ENCODE results near the gene UMODL1.

UMODL1 gene

GRCh38 chr21:42039470-42039901 lies 31.6 kb upstream of the UMODL1 start:
- TF ChIP-seq, protein P1, sequence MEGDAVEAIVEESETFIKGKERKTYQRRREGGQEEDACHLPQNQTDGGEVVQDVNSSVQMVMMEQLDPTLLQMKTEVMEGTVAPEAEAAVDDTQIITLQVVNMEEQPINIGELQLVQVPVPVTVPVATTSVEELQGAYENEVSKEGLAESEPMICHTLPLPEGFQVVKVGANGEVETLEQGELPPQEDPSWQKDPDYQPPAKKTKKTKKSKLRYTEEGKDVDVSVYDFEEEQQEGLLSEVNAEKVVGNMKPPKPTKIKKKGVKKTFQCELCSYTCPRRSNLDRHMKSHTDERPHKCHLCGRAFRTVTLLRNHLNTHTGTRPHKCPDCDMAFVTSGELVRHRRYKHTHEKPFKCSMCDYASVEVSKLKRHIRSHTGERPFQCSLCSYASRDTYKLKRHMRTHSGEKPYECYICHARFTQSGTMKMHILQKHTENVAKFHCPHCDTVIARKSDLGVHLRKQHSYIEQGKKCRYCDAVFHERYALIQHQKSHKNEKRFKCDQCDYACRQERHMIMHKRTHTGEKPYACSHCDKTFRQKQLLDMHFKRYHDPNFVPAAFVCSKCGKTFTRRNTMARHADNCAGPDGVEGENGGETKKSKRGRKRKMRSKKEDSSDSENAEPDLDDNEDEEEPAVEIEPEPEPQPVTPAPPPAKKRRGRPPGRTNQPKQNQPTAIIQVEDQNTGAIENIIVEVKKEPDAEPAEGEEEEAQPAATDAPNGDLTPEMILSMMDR (IDR thresholded peaks at IDR 0.05; ENCODE audit: low read depth, low read length), result no peak
- DNase-seq (ENCODE audit: extremely low read depth, low read depth), result peak; percentile 27

DNA sequence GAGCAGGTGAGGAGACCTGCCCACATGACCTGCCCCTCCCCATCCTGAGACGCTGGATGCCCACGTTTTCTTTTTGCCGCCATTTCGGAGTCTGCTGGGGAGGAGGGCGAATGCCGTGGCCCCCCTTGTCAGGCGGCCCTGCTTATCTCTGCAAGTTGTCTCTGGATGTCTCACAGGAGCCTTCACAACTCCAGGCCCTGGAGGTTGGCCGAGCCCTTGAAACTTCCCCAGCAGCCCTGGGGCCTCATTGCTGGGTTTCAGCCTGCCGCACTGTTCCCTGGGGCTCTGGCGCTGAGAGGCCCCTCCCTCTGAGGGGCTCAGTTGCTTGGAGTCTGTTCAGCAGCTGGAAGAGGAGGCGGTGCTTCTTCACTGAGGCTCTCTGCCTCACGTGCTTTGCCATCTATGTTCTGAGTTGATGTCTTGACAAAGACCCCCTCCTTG lies 31.2 kb upstream of the UMODL1 start:
- no peak for DNase-seq (ENCODE audit: extremely low read depth, low read depth)
- TF ChIP-seq, protein P1 (IDR thresholded peaks at IDR 0.05; ENCODE audit: low read depth, low read length), result no peak

DNA sequence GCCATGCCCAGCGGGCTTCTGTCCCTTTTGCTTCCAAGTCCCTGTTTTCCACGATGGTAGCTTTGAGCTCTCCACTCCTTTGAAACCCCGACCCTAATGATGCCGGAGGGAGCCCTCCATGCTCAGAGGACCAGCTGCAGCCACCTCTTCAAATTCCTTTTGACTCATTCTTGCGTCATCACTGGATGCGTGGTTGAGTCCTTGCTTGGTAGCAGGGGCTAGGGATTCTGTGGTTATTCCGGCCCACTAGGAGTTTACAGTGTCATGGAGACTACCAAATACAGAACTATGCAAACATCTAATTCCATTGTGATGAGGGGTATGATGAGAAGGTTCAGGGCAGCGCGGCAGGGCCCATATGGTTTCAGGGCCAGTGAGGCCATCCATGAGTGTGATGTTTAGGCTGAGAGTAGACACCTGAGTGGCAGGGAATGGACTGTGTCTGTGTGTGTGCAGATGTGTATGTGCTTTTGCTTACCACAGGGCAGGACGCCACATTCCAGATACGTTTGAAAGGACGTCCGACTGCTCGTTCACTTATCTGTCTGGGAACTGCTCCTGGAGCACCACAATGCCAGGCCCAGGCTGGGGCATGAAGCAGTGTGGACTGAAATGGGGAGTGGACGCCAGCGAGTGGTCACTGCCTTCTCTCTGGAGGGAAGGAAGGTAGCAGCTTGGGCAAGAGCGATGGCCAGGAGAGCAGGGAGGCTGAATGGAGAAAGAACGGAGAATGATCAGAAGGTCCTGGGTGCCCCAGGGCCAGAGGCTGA lies 30.5 kb upstream of the UMODL1 start:
- TF ChIP-seq, protein P1 (IDR thresholded peaks at IDR 0.05; ENCODE audit: low read depth, low read length), result no peak
- peak; percentile 98 for DNase-seq (ENCODE audit: extremely low read depth, low read depth)

DNA sequence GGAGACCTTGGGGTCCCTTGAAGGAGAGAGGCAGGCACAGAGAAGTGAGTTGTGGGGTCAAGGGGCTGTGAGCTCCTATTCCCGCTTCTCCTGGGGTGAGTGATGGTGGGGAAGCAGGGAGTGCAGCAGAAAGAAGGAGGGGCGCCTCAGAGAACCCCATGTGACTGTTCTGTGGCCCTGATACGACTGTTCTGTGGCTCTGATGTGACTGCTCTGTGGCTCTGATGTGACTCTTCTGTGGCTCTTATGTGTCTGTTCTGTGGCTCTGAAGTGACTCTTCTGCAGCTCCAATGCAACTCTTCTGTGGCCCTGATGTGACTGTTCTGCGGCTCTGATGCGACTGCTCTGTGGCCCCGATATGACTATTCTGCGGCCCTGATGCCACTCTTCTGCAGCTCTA lies 29.9 kb upstream of the UMODL1 start:
- TF ChIP-seq, protein P1 (IDR thresholded peaks at IDR 0.05; ENCODE audit: low read depth, low read length), result no peak
- no peak for DNase-seq (ENCODE audit: extremely low read depth, low read depth)

DNA sequence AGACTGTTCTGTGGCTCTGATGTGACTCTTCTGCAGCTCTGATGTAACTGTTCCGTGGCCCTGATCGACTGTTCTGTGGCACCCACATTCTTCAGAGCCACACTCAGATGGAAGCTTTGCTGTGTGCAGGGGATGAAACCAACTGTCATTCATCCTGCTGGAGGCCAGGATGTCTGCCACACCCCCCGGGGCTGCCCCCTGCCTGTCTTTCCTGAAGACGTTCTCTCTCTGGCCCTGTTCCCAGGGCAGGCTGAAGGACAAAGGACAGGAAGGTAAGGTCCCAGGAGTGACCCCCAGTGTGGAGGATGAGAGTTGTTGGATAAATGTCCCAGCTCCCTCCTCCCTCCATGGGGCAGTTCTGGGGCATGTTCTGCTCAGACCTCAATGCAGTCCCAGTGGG lies 29.4 kb upstream of the UMODL1 start:
- no peak for DNase-seq (ENCODE audit: extremely low read depth, low read depth)
- TF ChIP-seq, protein P1 (IDR thresholded peaks at IDR 0.05; ENCODE audit: low read depth, low read length), result no peak

- DNase-seq (ENCODE audit: extremely low read depth, low read depth), result no peak
- TF ChIP-seq, protein P1 (IDR thresholded peaks at IDR 0.05; ENCODE audit: low read depth, low read length), result no peak
Observed at GRCh38 chr21:42042651-42043050, 28.5 kb upstream of the UMODL1 start.

- TF ChIP-seq, protein P1 (IDR thresholded peaks at IDR 0.05; ENCODE audit: low read depth, low read length), result no peak
- DNase-seq (ENCODE audit: extremely low read depth, low read depth), result no peak
Observed at GRCh38 chr21:42043201-42043895, 27.8 kb upstream of the UMODL1 start.

Measured in AG09319 (cell line).